NCI-H1436 (cell line): Measurements from ENCODE around the gene ATP13A3.
"Not testable (repeated sequence)": the region's sequence is repeated elsewhere in the genome, so short reads cannot be mapped to it uniquely, and the experiment has no call there.

Experiments used
- DNase-seq: peaks from one replicate; lab custom pipeline; 2025; lab: John Stamatoyannopoulos, UW

ATP13A3 gene

GRCh38 chr3:194499516-194499915 is 12.7 kb upstream of the ATP13A3 start:
- not testable (repeated sequence) for DNase-seq

- DNase-seq, result no peak
Observed at GRCh38 chr3:194497799-194498575, 11.2 kb upstream of the ATP13A3 start.

DNA sequence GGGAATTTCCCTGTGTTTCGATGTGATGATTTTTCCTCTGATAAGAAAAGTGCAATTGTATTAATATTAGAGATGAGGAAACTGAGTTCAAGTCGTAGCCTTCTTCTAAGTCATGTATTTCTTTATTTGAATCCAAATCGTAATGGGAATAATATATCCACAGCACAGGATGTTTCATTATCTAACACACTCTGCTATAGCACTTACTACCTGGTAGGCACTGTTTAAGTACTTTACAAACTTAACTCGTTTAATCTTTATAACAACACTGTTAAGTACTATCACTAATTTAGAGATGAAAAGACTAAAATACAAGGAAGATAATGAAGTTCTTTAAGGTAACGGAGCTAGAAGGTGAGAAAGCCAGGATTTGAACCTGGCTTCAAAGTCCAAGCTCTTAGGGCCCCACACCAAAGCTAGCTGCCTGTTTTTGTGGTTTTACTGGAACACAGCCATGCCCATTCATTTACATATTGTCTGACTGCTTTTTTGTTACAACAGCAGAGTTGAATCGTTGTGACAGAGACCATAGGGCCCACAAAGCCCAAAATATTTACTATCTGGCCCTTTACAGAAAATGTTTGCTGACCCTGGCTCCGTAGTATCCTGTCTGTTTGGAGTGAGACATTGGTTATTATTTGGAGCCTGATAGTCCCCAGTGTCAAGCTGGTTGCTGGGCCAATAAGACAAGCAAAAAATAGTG is 9.6 kb upstream of the ATP13A3 start:
- DNase-seq, result no peak

DNA sequence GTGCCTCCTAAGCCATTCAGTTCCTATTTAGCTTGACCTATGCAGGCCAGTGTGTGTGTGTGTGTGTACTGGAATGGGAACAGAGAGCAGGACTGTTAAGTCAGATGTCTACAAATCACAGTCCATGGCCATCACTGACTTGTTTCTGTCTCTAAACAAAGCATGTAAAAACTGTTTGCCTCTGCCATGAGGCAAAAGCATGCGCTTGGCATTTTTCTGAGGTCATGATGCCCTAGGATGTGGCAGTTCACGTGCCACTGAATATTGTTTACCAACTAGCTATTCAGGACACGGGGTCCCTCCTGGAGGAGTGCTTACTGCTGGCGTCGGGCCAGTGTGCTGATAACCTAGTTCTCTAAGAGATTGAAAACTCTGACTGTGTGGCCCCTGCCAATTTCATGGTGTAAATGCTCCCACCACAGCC is 8.2 kb upstream of the ATP13A3 start:
- no peak for DNase-seq

- DNase-seq, result not testable (repeated sequence)
Observed at GRCh38 chr3:194493995-194494927, 7.5 kb upstream of the ATP13A3 start.

GRCh38 chr3:194492001-194492400 is 5.2 kb upstream of the ATP13A3 start:
- DNase-seq, result no peak

- no peak for DNase-seq
Observed at GRCh38 chr3:194489736-194490612, 3.2 kb upstream of the ATP13A3 start.

GRCh38 chr3:194488055-194488742 is 1.4 kb upstream of the ATP13A3 start:
- no peak for DNase-seq

DNA sequence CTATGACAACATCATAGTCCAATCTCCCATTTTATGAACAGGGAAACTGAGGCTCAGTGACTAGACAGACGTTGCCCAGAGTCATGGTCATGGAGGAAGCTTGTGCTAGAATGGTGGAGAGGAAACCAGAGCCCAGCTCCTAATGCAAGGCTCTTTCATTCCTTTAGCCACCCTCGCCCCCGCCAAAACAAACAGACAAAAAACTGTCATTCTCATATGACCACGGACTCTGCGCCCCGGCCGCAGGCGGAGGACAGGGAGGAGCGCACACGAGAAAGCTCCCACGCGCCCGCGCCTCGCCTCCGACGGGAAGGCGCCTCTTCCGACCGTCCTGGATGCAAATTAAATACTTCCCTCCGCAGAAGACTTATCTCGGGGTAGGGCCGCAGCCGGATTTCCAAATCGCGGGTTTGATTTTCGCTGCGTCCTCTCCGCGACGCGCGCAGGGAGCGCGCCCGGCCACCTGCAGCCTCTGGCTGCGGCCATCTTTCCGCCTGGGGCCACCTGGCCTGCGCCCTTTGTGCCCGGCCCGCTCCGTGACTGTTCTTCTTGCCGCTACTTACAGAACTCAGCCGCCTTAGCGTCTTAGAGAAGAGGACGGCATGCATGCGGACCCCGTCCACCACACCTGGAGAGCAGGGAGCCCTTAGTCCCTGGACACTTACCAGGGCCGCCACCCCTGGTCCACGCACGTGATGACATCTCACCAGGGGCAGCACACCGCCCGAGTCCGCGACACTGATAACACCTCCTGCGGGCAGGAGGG is 670 bp upstream of the ATP13A3 start:
- no peak for DNase-seq

DNA sequence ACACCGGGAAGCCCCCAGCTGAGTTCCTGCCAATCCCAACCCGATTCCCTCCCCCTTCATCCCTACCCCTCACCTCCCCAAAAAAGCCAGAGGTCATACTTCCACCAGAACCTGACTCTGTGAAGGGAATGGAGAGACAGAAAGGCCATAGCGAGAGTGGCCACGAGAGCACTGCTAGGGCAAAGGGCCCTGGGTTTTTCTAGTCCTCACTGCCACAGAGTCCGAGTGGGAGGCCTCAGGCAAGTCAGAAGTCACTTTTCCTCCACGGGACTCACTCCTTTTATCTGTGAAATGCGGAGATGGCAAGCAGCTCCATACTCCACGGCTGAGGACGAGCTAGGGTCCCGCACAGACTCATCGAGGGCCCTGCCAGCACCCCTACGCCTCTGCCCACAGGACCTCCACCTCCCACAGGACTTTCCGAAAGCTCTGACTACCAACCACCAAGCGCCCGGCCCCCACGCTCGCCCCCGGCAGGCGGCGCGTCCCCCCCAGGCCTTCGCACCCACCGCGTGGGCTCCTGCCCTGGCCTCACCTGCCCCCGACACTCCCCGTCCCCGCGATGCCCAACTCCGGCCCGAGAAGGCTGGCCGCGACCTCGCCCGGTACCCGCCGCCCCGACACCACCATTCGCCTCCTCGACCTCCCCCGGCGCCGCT is 792 bp downstream of the ATP13A3 start:
- DNase-seq, result peak; percentile 13

DNA sequence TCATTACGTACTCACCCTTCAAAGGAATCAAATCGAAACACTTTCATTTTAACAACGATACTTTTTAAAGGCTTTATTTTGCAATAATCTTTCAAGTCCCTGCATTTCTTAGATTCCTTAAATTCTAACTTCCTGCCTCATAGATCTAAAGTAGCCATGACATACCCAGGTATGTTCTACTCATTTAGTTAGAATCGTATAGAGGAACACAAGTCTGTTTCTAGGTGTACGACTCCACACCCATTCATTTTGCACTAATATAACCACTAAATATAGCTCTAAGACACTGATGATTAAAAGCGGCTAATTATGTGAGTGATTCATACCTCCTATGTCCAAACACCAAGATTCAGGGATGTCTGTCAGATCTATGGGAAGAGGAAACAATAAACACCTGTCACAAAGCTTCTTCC is 1.3 kb downstream of the ATP13A3 start:
- DNase-seq, result no peak

- DNase-seq, result no peak
Observed at GRCh38 chr3:194484614-194485013, 2.2 kb downstream of the ATP13A3 start.

DNA sequence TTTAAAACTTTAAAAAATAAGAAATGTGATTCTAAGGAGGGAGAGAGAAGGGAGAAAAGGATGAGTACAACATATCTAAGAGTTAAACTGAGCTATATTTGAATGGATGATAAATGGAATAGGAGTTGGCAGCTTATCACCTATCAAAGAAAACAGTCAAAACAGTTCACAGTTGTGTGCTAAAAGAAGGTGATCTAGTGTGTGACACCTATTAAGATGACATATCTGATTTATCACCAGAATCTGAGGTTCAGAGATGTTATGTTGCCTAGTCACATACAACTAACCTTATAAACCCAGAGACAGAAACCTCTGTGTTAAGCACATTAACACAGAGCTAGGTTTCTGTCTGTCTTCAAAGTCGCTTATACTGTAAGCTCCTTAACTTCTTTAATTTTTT is 3.0 kb downstream of the ATP13A3 start:
- DNase-seq, result no peak

DNA sequence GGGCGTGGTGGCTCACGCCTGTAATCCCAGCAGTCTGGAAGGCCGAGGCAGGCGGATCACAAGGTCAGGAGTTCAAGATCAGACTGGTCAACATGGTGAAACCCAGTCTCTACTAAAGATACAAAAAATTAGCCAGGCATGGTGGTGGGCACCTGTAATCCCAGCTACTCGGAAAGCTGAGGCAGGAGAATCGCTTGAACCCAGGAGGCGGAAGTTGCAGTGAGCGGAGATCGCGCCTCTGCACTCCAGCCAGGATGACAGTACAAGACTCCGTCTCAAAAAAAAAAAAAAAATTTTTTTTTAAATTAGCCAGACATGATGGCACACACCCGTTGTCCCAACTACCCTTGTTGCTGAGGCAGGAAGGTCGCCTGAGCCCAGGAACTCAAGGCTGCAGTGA is 4.0 kb downstream of the ATP13A3 start:
- not testable (repeated sequence) for DNase-seq

- DNase-seq, result no peak
Observed at GRCh38 chr3:194482196-194482593, 4.6 kb downstream of the ATP13A3 start.

DNA sequence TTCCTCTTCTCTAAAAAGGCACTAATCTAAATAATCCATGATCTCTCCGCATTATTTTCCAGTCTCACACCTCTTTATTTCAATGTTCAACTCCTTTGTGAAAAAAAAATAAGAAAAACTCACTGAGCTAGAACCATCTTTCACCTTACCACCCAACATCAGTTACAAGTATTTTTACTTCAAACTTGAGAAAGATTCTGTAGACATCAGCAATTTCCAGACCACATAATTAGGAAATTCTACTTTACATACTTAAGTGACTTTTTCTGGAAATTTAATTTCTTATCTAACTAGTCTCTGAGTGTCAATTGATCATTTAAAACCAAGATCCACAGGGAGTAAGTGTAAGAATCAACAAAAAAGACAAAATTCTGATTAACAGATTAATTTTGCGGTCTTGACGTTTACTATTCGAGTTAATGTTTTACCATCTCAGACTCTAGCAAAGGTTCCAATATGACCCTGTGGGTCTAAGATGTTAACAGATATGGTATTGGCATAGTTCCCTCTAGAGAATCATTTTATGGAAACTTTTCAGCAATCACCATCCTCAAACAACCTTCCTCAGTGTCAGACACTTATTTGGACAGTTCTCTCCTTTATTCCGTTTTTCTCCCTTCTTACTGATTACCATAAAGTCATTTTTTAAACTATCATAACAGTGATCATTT is 5.1 kb downstream of the ATP13A3 start:
- no peak for DNase-seq

GRCh38 chr3:194481103-194481502 is 5.7 kb downstream of the ATP13A3 start:
- DNase-seq, result no peak

DNA sequence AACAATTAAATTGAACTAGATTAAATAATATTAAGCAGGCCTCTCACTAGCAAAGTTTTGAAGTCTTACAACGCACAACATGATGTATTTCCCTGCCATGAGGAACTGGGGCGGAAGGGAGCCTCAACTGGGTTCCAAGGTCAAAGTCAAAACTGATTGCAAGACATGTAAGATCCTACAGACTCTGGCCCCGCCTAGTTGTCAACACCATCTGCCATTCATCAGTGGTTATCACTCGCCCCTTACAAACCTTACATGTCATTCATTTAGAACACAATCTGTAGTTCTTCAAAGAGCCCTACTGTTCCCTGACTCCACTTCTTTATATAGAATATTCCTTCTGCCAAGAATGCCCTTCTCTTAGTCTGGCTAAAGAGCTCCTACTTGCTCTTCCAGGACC is 10.0 kb downstream of the ATP13A3 start:
- no peak for DNase-seq

GRCh38 chr3:194475978-194476377 is 10.8 kb downstream of the ATP13A3 start:
- no peak for DNase-seq
